Stimulated activated CD8-positive, alpha-beta memory T cell treated with anti-CD3 and anti-CD28 coated beads, Interleukin-15, amount 100 ng/mL, for 4 hours (primary cell): ENCODE measurements around the gene CLCNKA.
"Not testable (repeated sequence)": the region's sequence is repeated elsewhere in the genome, so short reads cannot be mapped to it uniquely, and the experiment has no call there.

Experiments
- DNase-seq, 2 donors: peaks; one replicate each; pipeline ENCODE4 v3.0.0-alpha.2; 2020; ENCODE audit warnings: low read depth in 2 of 2

CLCNKA gene

GRCh38 chr1:15997637-15998280 lies 24.1 kb upstream of the CLCNKA start:
- DNase-seq, result no peak

- no peak for DNase-seq
These were observed 22.9 kb upstream of the CLCNKA start for GRCh38 chr1:15998929-15999328.

GRCh38 chr1:16001274-16001673 lies 20.6 kb upstream of the CLCNKA start:
- DNase-seq, result not testable (repeated sequence)

GRCh38 chr1:16005597-16005996 lies 16.2 kb upstream of the CLCNKA start:
- DNase-seq, result no peak

- no peak for DNase-seq
These were observed 15.8 kb upstream of the CLCNKA start for GRCh38 chr1:16006010-16006409.

- DNase-seq, result no peak
These were observed 15.0 kb upstream of the CLCNKA start for GRCh38 chr1:16006552-16007485.

GRCh38 chr1:16007671-16008341 lies 14.0 kb upstream of the CLCNKA start:
- no peak for DNase-seq

GRCh38 chr1:16009030-16009460 lies 12.8 kb upstream of the CLCNKA start:
- DNase-seq, result peak in 1 of 2 donors; percentile 50

GRCh38 chr1:16009678-16010077 lies 12.2 kb upstream of the CLCNKA start:
- DNase-seq, result no peak

- no peak for DNase-seq
These were observed 11.0 kb upstream of the CLCNKA start for GRCh38 chr1:16010837-16011236.

GRCh38 chr1:16011936-16012589 lies 9.8 kb upstream of the CLCNKA start:
- DNase-seq, result no peak

- DNase-seq, result no peak
These were observed 9.1 kb upstream of the CLCNKA start for GRCh38 chr1:16012590-16013219.

GRCh38 chr1:16013220-16013907 lies 8.5 kb upstream of the CLCNKA start:
- peak; percentile 48 to 50 for DNase-seq

- no peak for DNase-seq
These were observed 8.0 kb upstream of the CLCNKA start for GRCh38 chr1:16013908-16014258.

- DNase-seq, result no peak
These were observed 7.0 kb upstream of the CLCNKA start for GRCh38 chr1:16014509-16015482.

GRCh38 chr1:16015491-16015890 lies 6.3 kb upstream of the CLCNKA start:
- DNase-seq, result no peak

- no peak for DNase-seq
These were observed 5.6 kb upstream of the CLCNKA start for GRCh38 chr1:16015960-16016901.

GRCh38 chr1:16017076-16017460 lies 4.8 kb upstream of the CLCNKA start:
- no peak for DNase-seq
